GM13976 (cell line): ENCODE data around the gene TOM1.

Experiments used
- DNase-seq: peaks from one replicate; pipeline ENCODE4 v3.0.0; 2012; ENCODE audit warnings: low spot score
- CTCF ChIP-seq: IDR thresholded peaks from 2 replicates; pipeline ENCODE4 v1.5.1; 2012; ENCODE audit warnings: borderline replicate concordance, mild to moderate bottlenecking; ENCODE audit not compliant: insufficient read depth; ENCODE audit errors: extremely low read depth, missing control alignments, control extremely low read depth
- in situ Hi-C: fragments of 300-500 bp; cut with MboI; formaldehyde crosslinking; loops from one replicate; pipeline ENCODE4 v1.12.0; 2022; ENCODE audit warnings: low sequenced_read_pairs, mixed read lengths, inconsistent platforms; ENCODE audit not compliant: unreplicated experiment

TOM1 gene

GRCh38 chr22:35343664-35344550 is 44.2 kb downstream of the TOM1 start:
- no peak for TF ChIP-seq CTCF
- DNase-seq = no peak
- in situ Hi-C loops = no loop called here

- no peak for DNase-seq
- in situ Hi-C loops = no loop called here
These were observed 45.4 kb downstream of the TOM1 start for GRCh38 chr22:35344956-35345690.

GRCh38 chr22:35345808-35346505 is 46.3 kb downstream of the TOM1 start:
- no peak for TF ChIP-seq CTCF
- DNase-seq = no peak
- in situ Hi-C loops = no loop called here

More at GRCh38 chr22:35344956-35345690, 45.4 kb downstream of the TOM1 start:
- TF ChIP-seq CTCF = no peak

GRCh38 chr22:35346596-35347220 is 47.0 kb downstream of the TOM1 start:
- TF ChIP-seq CTCF = no peak
- in situ Hi-C loops = no loop called here
- no peak for DNase-seq

- no peak for TF ChIP-seq CTCF
- DNase-seq = no peak
- in situ Hi-C loops = no loop called here
These were observed 47.8 kb downstream of the TOM1 start for GRCh38 chr22:35347462-35347861.
